Measurements from ENCODE around the gene CWF19L2.
"Not testable (repeated sequence)": the region's sequence is repeated elsewhere in the genome, so short reads cannot be mapped to it uniquely, and the experiment has no call there.

The CWF19L2 gene

DNA sequence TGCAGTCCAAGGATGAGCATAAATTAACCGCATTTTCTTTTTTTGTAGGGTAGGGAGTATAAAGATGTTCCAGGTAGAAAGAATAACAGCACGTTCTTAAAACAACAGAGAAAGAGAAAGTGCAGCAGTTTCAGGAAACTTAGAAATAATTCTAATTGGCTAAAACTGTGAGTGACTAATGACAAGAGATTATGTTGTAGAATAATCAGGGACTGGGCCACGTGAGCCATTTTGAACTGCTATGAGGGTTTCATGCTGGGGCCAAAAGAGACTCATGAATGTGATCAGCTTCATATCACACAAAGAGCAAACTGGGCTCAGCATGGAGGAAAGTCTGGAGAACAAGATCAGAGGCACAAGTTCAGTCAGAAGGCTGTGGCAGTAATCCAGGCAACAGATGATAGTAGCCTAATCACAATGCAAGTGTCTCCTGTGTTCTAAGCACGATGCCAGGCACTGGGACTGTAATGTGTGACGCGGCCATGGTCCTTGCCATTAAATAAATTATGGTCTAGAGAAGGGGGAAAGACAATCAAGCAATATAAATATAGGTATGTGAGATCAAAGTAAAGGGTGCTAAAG lies 17.9 kb downstream of the CWF19L2 start:
- DNase-seq (ENCODE audit: low spot score) = no peak
- no peak for FAIRE-seq

- DNase-seq (ENCODE audit: low spot score) (no peak), FAIRE-seq (no peak)
Measured at GRCh38 chr11:107438148-107438547, 19.5 kb downstream of the CWF19L2 start.

- DNase-seq (ENCODE audit: low spot score) (no peak), FAIRE-seq (no peak)
Measured at GRCh38 chr11:107430525-107430924, 27.1 kb downstream of the CWF19L2 start.

DNA sequence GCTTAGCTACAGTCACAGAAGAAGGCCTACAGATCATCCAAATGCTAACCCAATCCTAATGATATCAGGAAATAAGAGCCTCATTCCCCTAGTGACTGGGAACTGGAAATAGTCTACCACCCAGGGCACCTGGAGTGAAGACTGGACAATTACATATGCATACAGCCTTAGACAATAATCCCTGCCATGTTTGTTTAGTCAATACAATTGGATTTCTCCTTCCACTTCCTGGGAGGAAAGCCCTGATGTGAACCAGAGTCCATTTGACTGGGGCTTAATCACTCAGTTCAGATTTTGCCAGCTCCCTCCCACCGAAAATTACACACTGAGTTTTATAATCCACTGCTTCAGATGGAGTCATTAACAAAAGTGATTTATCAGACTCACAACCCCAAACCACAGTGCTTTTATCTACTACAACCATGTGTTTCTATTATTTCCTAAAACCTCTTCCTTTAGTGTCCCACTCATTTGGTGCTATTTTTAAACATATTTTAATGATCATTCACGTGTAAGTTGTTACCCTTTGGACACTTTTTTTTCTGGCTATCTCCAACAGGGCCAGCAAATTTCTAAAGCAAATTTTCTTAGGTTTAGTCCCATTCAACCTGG lies 29.9 kb downstream of the CWF19L2 start:
- no peak for DNase-seq (ENCODE audit: low spot score)
- no peak for FAIRE-seq

DNA sequence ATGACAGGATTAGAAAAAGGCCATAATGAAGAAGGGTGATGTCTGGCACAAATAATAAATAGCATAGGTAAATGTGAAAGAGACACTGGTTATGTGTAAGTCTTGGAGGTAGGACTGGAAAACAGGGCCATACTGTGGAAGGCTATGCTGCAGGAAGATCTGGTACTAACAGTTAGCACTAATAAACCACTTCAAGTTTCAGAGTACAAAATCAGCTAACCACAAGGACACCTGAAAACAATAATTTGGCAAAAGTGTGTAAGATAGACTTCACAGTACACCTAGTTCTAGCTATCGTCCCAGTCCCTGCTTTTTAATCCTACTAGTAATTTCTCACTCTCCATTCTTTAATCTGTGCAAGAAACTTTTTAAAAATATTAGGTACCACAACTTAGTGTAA lies 44.3 kb downstream of the CWF19L2 start:
- FAIRE-seq = no peak
- no peak for DNase-seq (ENCODE audit: low spot score)

GRCh38 chr11:107408762-107409211 lies 48.8 kb downstream of the CWF19L2 start:
- no peak for FAIRE-seq
- no peak for DNase-seq (ENCODE audit: low spot score)

DNA sequence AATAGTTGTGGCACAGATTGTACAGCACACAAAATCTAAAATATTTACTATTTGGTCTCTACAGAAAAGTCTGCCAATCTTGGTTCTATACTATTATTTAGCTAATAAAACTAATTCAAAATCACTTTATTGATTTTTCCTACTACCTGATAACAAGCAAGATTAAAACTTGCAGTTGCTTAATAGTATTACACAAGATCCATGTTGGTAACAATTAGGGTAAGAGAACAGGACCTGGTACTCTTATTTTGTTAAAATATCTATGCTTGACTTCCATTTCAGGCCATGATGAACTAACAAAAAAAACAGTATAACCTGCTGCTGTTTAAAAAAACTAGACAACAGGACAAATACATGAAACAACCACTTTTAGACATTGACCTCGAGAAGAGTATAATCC lies 52.4 kb downstream of the CWF19L2 start:
- no peak for FAIRE-seq
- DNase-seq (ENCODE audit: low spot score) = no peak

DNA sequence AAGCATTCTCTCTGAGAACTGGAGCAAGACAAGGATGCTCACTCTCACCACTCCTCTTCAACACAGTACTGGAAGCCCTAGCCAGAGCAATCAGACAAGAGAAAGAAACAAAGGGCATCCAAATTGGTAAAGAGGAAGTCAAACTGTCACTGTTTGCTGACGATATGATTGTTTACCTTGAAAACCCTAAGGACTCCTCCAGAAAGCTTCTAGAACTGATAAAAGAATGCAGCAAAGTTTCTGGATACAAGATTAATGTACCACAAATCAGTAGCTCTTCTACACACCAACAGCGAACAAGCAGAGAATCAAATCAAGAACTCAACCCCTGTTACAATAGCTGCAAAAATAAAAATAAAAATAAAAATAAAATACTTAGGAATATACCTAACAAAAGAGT lies 56.5 kb downstream of the CWF19L2 start:
- not testable (repeated sequence) for FAIRE-seq; DNase-seq (ENCODE audit: low spot score)

DNA sequence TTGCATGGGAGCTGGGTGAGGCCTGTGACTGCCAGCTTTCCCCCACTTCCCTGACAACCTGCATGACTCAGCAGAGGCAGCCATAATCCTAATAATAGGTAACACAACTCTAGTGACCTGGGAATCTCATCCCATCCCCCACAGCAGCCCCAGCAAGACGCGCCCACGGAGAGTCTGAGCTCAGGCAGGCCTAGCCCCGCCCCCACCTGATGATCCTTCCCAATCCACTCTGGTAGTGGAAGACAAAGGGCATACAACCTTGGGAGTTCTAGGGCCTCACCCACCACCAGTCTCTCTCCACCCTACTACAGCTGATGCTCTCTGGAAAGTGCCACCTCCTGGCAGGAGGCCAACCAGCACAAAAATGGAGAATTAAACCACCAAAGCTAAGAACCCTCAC lies 60.3 kb downstream of the CWF19L2 start:
- FAIRE-seq (no peak), DNase-seq (ENCODE audit: low spot score) (peak; percentile 3)

GRCh38 chr11:107392611-107393010 lies 65.0 kb downstream of the CWF19L2 start:
- FAIRE-seq (no peak), DNase-seq (ENCODE audit: low spot score) (no peak)

GRCh38 chr11:107390701-107391100 lies 66.9 kb downstream of the CWF19L2 start:
- not testable (repeated sequence) for FAIRE-seq; DNase-seq (ENCODE audit: low spot score)

GRCh38 chr11:107387666-107388065 lies 70.0 kb downstream of the CWF19L2 start:
- FAIRE-seq (no peak), DNase-seq (ENCODE audit: low spot score) (no peak)

DNA sequence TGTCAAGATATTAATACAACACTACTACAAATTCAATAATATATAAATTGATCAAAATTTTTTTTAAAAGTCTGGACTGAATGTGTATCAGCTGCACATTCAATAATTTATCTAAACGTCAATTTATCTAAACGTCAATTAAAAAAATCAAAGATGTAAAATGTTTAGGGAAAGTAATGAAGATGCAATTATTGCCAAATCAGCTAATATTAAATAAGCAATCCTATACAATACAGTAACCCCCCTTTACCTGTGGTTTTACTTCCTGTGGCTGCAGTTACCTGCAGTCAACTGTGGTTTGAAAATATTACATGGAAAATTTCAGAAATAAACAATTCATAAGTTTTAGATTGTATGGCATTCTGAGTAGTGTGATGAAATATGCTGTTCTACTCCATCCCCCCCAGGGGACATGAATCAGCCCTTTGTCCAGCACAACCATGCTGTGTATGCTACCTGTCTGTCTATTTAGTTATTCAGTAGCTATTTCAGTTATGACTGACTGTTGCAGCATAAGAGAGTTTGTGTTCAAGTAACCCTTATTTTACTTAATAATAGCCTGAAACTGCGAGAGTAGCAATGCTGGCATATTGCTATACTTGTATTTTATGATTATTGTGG lies 72.2 kb downstream of the CWF19L2 start:
- DNase-seq (ENCODE audit: low spot score) (peak; percentile 50), FAIRE-seq (no peak)

GRCh38 chr11:107384144-107384852 lies 73.3 kb downstream of the CWF19L2 start:
- DNase-seq (ENCODE audit: low spot score) (no peak), FAIRE-seq (no peak)

GRCh38 chr11:107372439-107372838 lies 85.2 kb downstream of the CWF19L2 start:
- FAIRE-seq (no peak), DNase-seq (ENCODE audit: low spot score) (no peak)

DNA sequence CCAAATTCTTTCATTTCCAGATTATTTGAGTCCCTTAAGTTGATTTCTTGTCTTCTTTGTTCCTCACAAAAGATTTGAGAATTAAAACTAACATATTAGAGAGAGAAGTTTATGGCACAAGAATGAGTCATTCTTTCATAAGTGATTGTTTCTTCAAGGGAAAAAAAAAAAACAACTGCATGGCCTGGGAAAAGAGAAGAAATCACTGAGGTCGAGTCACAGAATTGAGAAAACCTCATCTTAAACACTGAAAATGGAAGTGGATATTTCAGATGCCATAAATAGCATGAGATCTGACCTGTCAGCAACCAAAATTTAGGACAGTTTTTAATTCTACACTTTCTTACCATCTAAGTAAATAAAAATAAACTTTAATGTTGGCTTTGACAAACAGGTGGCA lies 87.2 kb downstream of the CWF19L2 start:
- FAIRE-seq (no peak), DNase-seq (ENCODE audit: low spot score) (no peak)

- DNase-seq (ENCODE audit: low spot score) (no peak), FAIRE-seq (no peak)
Measured at GRCh38 chr11:107359701-107360100, 97.9 kb downstream of the CWF19L2 start.

GRCh38 chr11:107357877-107358276 lies 99.7 kb downstream of the CWF19L2 start:
- DNase-seq (ENCODE audit: low spot score) (no peak), FAIRE-seq (no peak)

GRCh38 chr11:107354780-107355179 lies 102.8 kb downstream of the CWF19L2 start:
- no peak for FAIRE-seq
- no peak for DNase-seq (ENCODE audit: low spot score)

DNA sequence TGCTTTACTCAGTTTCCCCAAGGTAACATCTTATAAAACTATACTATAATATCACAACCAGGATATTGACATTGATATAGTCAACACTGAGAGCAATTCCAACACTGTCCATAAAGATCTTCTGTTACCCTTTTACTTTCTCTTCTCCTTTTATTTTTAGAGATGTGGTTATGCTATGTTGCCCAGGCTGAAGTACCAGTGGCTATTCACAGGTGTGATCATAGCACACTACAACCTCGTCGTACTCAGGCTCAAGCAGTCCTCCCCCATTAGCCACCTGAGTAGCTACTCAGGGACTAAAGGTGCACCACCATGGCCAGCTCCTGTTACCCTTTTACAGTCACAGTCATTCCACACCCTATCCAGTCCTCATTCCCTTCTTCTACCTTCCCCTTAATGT lies 119.7 kb downstream of the CWF19L2 start:
- no peak for DNase-seq (ENCODE audit: low spot score)
- FAIRE-seq = no peak

DNA sequence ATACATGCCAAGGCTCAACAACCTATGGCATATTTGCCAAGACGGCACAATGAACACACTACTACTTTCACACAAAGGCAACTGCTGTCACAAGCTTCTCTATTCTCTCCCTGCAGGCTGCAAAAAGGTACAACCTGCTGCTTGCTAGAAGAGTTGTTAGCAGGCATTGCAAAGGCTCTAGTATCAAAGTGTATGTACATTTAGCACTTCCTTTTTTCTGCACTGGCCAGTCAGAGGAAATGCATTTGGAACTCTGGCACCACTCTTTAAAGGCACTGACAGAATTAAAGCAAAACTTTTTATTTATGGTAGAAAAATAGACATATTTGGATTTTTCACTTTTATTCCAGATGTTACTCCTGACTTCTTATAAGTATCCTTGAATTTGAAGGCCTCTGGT lies 125.9 kb downstream of the CWF19L2 start:
- no peak for DNase-seq (ENCODE audit: low spot score)
- no peak for FAIRE-seq

DNA sequence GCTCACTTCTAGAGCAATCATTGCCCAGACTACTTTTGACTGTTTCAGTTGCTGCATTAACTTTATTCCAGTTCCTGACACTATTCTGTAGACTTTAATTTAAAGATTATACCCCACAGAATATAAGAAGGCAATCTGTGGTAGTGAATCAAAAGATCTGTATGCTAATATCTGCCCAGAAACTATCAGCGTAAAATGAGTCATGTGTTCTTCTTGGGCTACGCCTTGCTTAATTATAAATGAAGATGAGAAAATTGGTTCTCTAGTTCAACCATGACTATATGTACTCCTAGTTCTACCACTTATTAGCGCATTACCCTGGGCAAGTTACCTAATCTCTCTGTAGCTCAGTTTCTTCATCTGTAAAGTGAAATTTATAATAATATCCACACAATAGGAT lies 128.5 kb downstream of the CWF19L2 start:
- no peak for FAIRE-seq

More for the DNA sequence above, 128.5 kb downstream of the CWF19L2 start:
- DNase-seq (ENCODE audit: low spot score) = no peak
